Heart left ventricle (tissue), 16 donors: Measurements from ENCODE around the gene TAS2R4. TPM values are rescaled to one million over a fixed set of nuclear protein-coding genes. Genes with fewer than 3 reads are reported as not detected.

Experiments used
- ATAC-seq, 4 donors: fragments of 200-7000 bp; cut with Tn5 transposase; one replicate each; pipeline ENCODE4 v1.9.1; 2020 to 2022; ENCODE audit warnings: moderate library complexity in 4 of 4, mild to moderate bottlenecking in 3 of 4, moderate number of reproducible peaks in 1 of 4
- DNase-seq, 5 donors: peaks; one replicate each; pipeline ENCODE4 v3.0.0-alpha.2; 2020
- H3K27ac ChIP-seq, 12 donors: fragments of 200-600 bp; sonication (generic) in 4 of 12; one replicate each; pipeline versions ENCODE4 v1.5.0 to v1.8.0; 2016 to 2022; ENCODE audit warnings: mild to moderate bottlenecking in 2 of 12
- H3K27me3 ChIP-seq, 9 donors: fragments of 200-600 bp; sonication (generic) in 2 of 9; one replicate each; pipeline versions ENCODE4 v1.5.1 to v1.8.0; 2016 to 2022; ENCODE audit warnings: mild to moderate bottlenecking in 3 of 9
- H3K36me3 ChIP-seq, 9 donors: fragments of 200-600 bp; sonication (generic) in 2 of 9; one replicate each; pipeline versions ENCODE4 v1.5.0 to v1.8.0; 2018 to 2022; ENCODE audit warnings: mild to moderate bottlenecking in 2 of 9
- H3K4me1 ChIP-seq, 12 donors: fragments of 200-600 bp; sonication (generic) in 4 of 12; one replicate each; pipeline versions ENCODE4 v1.5.0 to v1.8.0; 2016 to 2022; ENCODE audit warnings: mild to moderate bottlenecking in 3 of 12
- H3K4me3 ChIP-seq, 12 donors: fragments of 200-600 bp; sonication (generic) in 4 of 12; one replicate each; pipeline versions ENCODE4 v1.5.0 to v1.8.0; 2017 to 2022; ENCODE audit warnings: mild to moderate bottlenecking in 9 of 12, moderate library complexity in 4 of 12
- H3K9me3 ChIP-seq, 12 donors: fragments of 200-600 bp; sonication (generic) in 4 of 12; one replicate each; pipeline versions ENCODE4 v1.5.0 to v1.8.0; 2016 to 2022; ENCODE audit warnings: mild to moderate bottlenecking in 1 of 12
- POLR2A ChIP-seq, 2 donors: fragments of 450-650 bp; IDR thresholded peaks; one replicate each; pipeline ENCODE4 v1.6.1; 2017; ENCODE audit warnings: antibody characterized with exemption in 2 of 2, mild to moderate bottlenecking in 2 of 2, moderate library complexity in 2 of 2
- WGBS, 4 donors: extraction: QIAGEN DNeasy Blood & Tissue Kit in 2 of 4; methylation state at CpG; one replicate each; pipeline versions ENCODE4 v1.1.5 to v1.1.7; 2013 to 2018; 5-methylcytosine and 5-hydroxymethylcytosine counted together
- intact Hi-C, 10 donors: fragments of 100-400 bp; cut with DNase I; formaldehyde crosslinking; loops; one replicate each; pipeline versions ENCODE4 v1.11.1 to v1.14.2; 2022
- polyA plus RNA-seq, 2 donors: library from polyadenylated mRNA; stranded (reverse); fragments of 200-250 nt; gene quantifications; one replicate each; pipeline ENCODE4 v1.2.3, GENCODE V29; 2013
- total RNA-seq, 9 donors: library from RNA; depleted of rRNA in 2 of 9; stranded (reverse); fragments of >200 nt in 2 of 9; fragmentation: NEBNext Ultra II Directional in 3 of 9; extraction: Animal tissue kit (Norgen Biotek cat#: 25700) in 3 of 9; gene quantifications; one replicate each; pipeline versions ENCODE4 v1.1.0 to v1.2.4, GENCODE V29; 2016 to 2023
- TF ChIP-seq, protein P1 (sequence below), 12 donors: fragments of 200-600 bp; sonication (generic) in 4 of 12; IDR thresholded peaks; one replicate each; pipeline versions ENCODE4 v1.5.0 to v1.8.0; 2018 to 2022; ENCODE audit warnings: antibody characterized with exemption in 12 of 12, mild to moderate bottlenecking in 5 of 12
- donor health status: ischemic (EF 13 %, LVEDD 7.1; RV severe dilation, severe dysfunction).
- donor health status: healthy with polysubstance abuse.
- donor health status: DM: no; HTN: yes; CAD: no.
- donor health status: DM: no; HTN: no; CAD: no.
- donor health status: ischemic (EF 25% LVEDD 6.9; RV normal size, moderate dysfunction).
- donor health status: ischemic (EF 25% LVEDD 5.7; RV mildly dilated, moderate dysfunction).
- donor health status: healthy.
- donor health status: DM: yes; HTN: yes; CAD: no.
- donor health status: ischemic (EF 35%, LVEDD 5.7; RV mildly dilated, moderate dysfunction).
- donor health status: nonischemic (EF 11% LVEDD 7.7; RV severe dilation, severe dysfunction).
- donor health status: DM: yes; HTN: yes; CAD: no.
- donor health status: PGD.
- donor health status: ischemic (EF 29% LVEDD 5.4; RV normal size, mild dysfunction).
- donor health status: nonischemic (EF 23%, LVEDD 6.1; RV moderate dilation, normal function).

Gene TAS2R4
- total and polyA plus RNA-seq, 11 donors, result 0.07 to 0.67 (median 0.17) TPM; not detected in 2

DNA sequence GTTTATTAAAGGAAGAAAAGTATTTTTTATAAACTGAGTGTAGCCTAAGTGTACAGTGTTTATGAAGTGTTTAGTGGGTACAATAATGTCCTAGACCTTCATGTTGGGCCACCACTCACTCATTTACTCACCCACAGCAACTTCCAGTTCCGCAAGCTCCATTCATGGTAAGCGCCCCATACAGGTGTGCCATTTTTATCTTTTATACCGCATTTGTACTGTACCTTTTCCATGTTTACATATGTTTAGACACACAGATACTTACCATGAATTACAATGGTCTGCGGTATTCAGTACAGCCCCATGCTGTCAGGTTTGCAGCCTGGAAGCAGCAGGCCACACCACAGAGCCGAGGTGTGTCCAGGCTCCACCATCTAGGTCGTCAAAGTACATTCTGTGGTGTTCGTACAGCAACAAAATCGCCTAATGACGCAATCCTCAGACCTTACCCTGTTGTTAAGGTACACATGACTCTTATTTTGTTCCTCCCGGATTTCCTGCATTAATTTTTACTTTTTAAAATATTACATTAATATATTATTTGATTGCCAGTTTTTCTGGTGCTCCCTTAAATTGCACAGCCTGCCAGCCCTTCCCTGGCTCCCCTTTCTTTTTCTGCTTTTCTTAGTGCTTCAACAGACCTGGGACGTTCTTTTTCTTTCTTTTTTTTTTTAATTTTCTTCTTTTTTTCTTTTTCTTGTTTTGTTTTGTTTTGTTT, 39.2 kb upstream of the TAS2R4 start:
- peaks cover 0 to 32% (median 23%) of the 10 kb centered on the region in 9 donors for H3K36me3 ChIP-seq
- H3K27ac ChIP-seq, result peak overlapping the region in 11 of 12 donors; percentile 70 to 87 (median 82)
- H3K9me3 ChIP-seq, result no peaks in the 10 kb centered on the region
- no peak for TF ChIP-seq POLR2A (IDR thresholded peaks at IDR 0.05)
- TF ChIP-seq, protein P1, sequence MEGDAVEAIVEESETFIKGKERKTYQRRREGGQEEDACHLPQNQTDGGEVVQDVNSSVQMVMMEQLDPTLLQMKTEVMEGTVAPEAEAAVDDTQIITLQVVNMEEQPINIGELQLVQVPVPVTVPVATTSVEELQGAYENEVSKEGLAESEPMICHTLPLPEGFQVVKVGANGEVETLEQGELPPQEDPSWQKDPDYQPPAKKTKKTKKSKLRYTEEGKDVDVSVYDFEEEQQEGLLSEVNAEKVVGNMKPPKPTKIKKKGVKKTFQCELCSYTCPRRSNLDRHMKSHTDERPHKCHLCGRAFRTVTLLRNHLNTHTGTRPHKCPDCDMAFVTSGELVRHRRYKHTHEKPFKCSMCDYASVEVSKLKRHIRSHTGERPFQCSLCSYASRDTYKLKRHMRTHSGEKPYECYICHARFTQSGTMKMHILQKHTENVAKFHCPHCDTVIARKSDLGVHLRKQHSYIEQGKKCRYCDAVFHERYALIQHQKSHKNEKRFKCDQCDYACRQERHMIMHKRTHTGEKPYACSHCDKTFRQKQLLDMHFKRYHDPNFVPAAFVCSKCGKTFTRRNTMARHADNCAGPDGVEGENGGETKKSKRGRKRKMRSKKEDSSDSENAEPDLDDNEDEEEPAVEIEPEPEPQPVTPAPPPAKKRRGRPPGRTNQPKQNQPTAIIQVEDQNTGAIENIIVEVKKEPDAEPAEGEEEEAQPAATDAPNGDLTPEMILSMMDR (IDR thresholded peaks at IDR 0.05), result no peak
- WGBS, 4 donors, result 76 to 79% (median 78%) methylated on average over 11 of the region's 11 CpGs
- H3K27me3 ChIP-seq, result no peaks in the 10 kb centered on the region
- H3K4me3 ChIP-seq, result peak overlapping the region; percentile 15 to 84 (median 72)
- peaks cover 0 to 31% (median 17%) of the 10 kb centered on the region in 12 donors for H3K4me1 ChIP-seq
- intact Hi-C loops, result loop anchor here in 9 of 10 donors (2.0 to 10.0 kb wide), 7 partner anchors 34 to 185 kb away; partner anchors contain the start of genes AGK (in 1 of the 9) and DENND11 (in 1 of the 9)
- ATAC-seq, result no peak
- no peak for DNase-seq

DNA sequence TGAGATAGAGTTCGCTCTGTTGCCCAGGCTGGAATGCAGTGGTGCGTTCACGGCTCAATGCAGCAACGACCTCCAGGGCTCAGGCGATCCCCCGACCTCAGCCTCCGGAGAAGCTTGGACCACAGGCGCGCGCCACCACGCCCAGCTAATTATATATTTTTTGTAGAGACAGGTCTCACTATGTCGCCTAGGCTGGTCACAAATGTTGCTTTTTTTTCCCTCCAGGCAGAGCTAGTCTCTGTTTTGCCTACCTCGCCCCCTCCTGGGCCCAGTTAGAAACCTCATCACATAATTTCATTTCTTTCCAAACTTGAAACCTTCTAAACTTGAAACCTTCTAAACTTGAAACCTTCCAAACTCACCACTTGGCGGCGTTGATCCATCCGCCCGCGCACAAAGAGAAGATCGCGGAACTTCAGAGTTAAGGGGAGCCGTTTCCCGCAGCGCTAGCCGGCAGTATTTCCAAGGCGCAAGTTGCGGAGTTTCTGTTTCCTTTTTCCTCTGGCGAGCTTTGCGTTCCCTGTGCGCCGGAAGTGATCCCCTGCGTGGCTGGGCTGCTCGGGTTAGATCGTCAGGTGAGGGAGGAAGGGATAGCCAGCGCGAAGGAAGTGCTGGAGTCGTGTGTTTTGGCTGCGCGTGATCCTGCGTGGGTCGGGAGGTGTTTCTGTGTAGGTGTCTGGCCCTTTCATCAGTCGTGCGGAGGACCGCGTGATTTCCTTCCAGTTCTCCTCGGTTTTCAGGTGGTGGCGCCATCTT, 38.5 kb upstream of the TAS2R4 start, which contains the start of gene SSBP1:
SSBP1 (plus strand) TSS at position 523 of the 756 bp plus-strand sequence. CDS start 809 bp downstream, outside the sequence.
- peak; percentile 94 to 98 (median 96) for ATAC-seq

DNA sequence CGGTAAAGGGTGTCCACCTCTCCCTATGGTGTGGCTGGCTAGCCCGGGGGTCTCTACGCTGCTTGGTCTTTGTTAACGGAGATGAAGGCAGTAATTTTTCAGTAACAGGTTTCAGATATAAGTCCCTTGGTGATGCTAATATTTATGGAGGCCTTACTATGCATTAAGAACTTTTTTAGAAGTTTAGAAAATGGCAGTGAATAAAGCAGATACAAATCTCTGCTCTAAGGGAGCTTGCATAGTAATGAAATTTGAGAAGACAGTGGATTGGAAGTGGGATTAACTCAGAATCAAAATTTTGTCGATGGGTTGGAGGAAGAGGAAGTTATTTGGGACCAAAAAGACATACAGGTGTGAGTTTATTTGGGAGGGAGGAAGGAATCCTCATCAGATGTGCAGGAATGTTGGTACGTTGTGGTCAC, 37.9 kb upstream of the TAS2R4 start:
- no peak for DNase-seq

More for the DNA sequence above, 38.5 kb upstream of the TAS2R4 start, which contains the start of gene SSBP1:
- Histone ChIP-seq H3K4me1 (peaks cover 0 to 31% (median 17%) of the 10 kb centered on the region in 12 donors), H3K4me3 (peak within 1 kb of the TSS; percentile 63 to 84 (median 72)), H3K9me3 (no peaks in the 10 kb centered on the region), H3K27ac (peak within 1 kb of the TSS in 11 of 12 donors; percentile 70 to 87 (median 82)), H3K36me3 (peaks cover 0 to 39% (median 30%) of the 10 kb centered on the region in 9 donors), H3K27me3 (no peaks in the 10 kb centered on the region)
- DNase-seq, result peak; percentile 90 to 92 (median 92)
- TF ChIP-seq, protein P1 (IDR thresholded peaks at IDR 0.05), result peak; percentile 53 to 93 (median 73)
- peak in 1 of 2 donors; percentile 46 for TF ChIP-seq POLR2A (IDR thresholded peaks at IDR 0.05)
- intact Hi-C loops, result loop anchor here in 9 of 10 donors (2.0 to 10.0 kb wide), 7 partner anchors 35 to 186 kb away; partner anchors contain the start of genes AGK (in 1 of the 9) and DENND11 (in 1 of the 9)
- 2 to 4% (median 3%) methylated on average over 45 to 46 of the region's 46 CpGs for WGBS, 4 donors

More for the DNA sequence above, 37.9 kb upstream of the TAS2R4 start:
- Histone ChIP-seq H3K4me3 (peak overlapping the region; percentile 63 to 84 (median 72)), H3K9me3 (no peaks in the 10 kb centered on the region), H3K27ac (peak overlapping the region in 11 of 12 donors; percentile 60 to 87 (median 79)), H3K4me1 (peaks cover 0 to 31% (median 17%) of the 10 kb centered on the region in 12 donors), H3K36me3 (peaks cover 0 to 45% (median 36%) of the 10 kb centered on the region in 9 donors), H3K27me3 (no peaks in the 10 kb centered on the region)
- no peak for ATAC-seq
- 1 to 2% (median 2%) methylated on average over 6 of the region's 6 CpGs for WGBS, 4 donors
- intact Hi-C loops, result loop anchor here in 8 of 10 donors (2.0 to 10.0 kb wide), 6 partner anchors 74 to 186 kb away; partner anchors contain the start of gene AGK (in 1 of the 8)
- TF ChIP-seq, protein P1 (IDR thresholded peaks at IDR 0.05), result no peak
- TF ChIP-seq POLR2A (IDR thresholded peaks at IDR 0.05), result no peak
